Measurements from ENCODE around the gene PCDH19. TPM values are rescaled to one million over a fixed set of nuclear protein-coding genes. Genes with fewer than 3 reads are reported as not detected.
A peak's percentile ranks its signal among the peaks of the same experiment; 100 is the strongest.

The PCDH19 gene
- polyA plus RNA-seq, 4 donors, result 0.59 to 0.64 TPM; not detected in 2

DNA sequence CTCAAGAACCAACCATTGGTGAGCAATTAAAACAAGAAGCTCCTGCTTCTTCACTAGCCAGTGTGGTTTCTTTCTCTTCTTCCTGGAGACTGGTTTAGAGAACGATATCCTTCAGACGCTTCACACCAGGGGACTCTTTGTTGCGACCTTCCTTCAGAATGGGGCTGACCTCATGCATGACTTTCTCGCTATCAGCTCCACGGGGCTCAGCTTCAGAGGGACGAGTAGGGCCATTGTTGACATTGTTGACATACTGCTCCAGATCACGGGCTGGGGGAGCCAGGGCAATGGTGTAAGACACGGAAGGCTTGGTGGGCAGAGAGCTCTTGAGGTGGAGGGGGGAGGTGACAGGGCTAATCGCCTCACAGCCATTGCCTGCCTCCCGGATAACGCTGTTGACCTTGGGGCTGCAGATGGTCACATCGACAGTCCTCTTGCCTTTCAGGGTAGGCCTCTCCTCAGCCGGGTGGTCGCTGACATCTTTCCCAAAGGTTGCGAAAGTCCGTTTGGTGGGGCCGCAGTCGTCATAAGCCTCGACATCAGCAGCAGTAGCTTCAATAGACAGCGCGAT, 113.8 kb downstream of the PCDH19 start:
- Histone ChIP-seq H3K4me1 (ENCODE audit: control insufficient read depth in 3 of 3, insufficient read depth in 2 of 3, low read depth in 1 of 3, low read length in 2 of 3) (no peaks in the 10 kb centered on the region), H3K4me3 (ENCODE audit: low read depth in 1 of 3, low read length in 3 of 3) (no peak overlapping the region), H3K9me3 (ENCODE audit: control insufficient read depth in 2 of 2, insufficient read depth in 1 of 2, low read depth in 1 of 2, low read length in 1 of 2) (no peaks in the 10 kb centered on the region), H3K27ac (ENCODE audit: low read depth in 1 of 3, low read length in 2 of 3) (no peak overlapping the region), H3K27me3 (ENCODE audit: control insufficient read depth in 3 of 3, insufficient read depth in 3 of 3, low read length in 3 of 3) (no peaks in the 10 kb centered on the region), H3K36me3 (ENCODE audit: control insufficient read depth in 3 of 3, insufficient read depth in 2 of 3, low read depth in 1 of 3, low read length in 3 of 3) (no peaks in the 10 kb centered on the region)
- WGBS, 3 donors, result 68 to 84% (median 77%) methylated on average over 20 to 21 of the region's 21 CpGs
- no peak for DNase-seq
- no peak for FAIRE-seq

DNA sequence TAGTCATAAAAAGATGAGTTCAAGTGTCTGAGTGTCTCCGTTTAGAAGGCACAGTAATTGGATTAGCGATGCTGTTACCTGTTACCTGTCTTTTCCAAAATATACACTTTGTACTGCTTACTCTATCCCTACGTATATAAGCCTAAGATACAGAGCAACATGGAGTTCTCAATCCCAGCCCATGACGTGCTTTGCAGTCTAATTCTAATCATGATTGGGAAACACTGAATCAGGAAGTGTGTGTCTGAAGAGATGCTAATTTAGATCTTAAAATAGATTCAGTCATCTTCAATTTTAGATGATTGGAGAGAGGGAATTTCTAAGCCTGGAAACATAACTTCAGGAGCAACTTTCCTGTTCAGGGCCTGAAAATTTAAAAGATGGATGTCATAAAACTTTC, 115.1 kb downstream of the PCDH19 start:
- Histone ChIP-seq H3K27ac (ENCODE audit: low read depth in 1 of 3, low read length in 2 of 3) (no peak overlapping the region), H3K9me3 (ENCODE audit: control insufficient read depth in 2 of 2, insufficient read depth in 1 of 2, low read depth in 1 of 2, low read length in 1 of 2) (no peaks in the 10 kb centered on the region), H3K4me1 (ENCODE audit: control insufficient read depth in 3 of 3, insufficient read depth in 2 of 3, low read depth in 1 of 3, low read length in 2 of 3) (no peaks in the 10 kb centered on the region), H3K27me3 (ENCODE audit: control insufficient read depth in 3 of 3, insufficient read depth in 3 of 3, low read length in 3 of 3) (no peaks in the 10 kb centered on the region), H3K4me3 (ENCODE audit: low read depth in 1 of 3, low read length in 3 of 3) (no peak overlapping the region), H3K36me3 (ENCODE audit: control insufficient read depth in 3 of 3, insufficient read depth in 2 of 3, low read depth in 1 of 3, low read length in 3 of 3) (no peaks in the 10 kb centered on the region)
- WGBS, 3 donors, result 62 to 89% (median 77%) methylated on average over 4 of the region's 4 CpGs
- FAIRE-seq (no peak), DNase-seq (no peak)

DNA sequence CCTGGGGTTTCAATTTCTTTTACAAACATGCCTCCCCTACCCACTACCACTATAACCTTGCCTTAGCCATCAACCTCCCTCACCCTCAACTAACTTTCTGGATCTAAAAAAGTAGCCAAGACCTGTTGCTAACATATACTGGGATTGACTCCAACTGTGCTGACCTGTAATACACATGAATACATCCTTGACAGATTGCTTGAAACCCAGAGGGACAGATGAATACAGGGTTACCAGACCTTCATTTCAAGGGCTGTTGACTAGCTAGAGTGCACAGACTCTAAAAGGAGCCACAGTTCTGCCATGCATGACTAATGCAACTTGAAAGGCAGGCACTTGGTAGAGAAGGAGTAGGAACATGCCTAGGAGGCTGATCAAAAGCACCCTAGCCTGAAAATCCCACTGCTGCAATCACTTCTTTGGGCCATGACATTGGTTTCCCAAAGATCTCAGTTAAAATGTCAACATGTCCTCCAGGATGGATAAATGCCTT, 121.0 kb downstream of the PCDH19 start:
- Histone ChIP-seq H3K36me3 (ENCODE audit: control insufficient read depth in 3 of 3, insufficient read depth in 2 of 3, low read depth in 1 of 3, low read length in 3 of 3) (no peaks in the 10 kb centered on the region), H3K4me3 (ENCODE audit: low read depth in 1 of 3, low read length in 3 of 3) (no peak overlapping the region), H3K27me3 (ENCODE audit: control insufficient read depth in 3 of 3, insufficient read depth in 3 of 3, low read length in 3 of 3) (no peaks in the 10 kb centered on the region), H3K27ac (ENCODE audit: low read depth in 1 of 3, low read length in 2 of 3) (no peak overlapping the region), H3K4me1 (ENCODE audit: control insufficient read depth in 3 of 3, insufficient read depth in 2 of 3, low read depth in 1 of 3, low read length in 2 of 3) (no peaks in the 10 kb centered on the region), H3K9me3 (ENCODE audit: control insufficient read depth in 2 of 2, insufficient read depth in 1 of 2, low read depth in 1 of 2, low read length in 1 of 2) (no peaks in the 10 kb centered on the region)
- FAIRE-seq (no peak), DNase-seq (no peak)

DNA sequence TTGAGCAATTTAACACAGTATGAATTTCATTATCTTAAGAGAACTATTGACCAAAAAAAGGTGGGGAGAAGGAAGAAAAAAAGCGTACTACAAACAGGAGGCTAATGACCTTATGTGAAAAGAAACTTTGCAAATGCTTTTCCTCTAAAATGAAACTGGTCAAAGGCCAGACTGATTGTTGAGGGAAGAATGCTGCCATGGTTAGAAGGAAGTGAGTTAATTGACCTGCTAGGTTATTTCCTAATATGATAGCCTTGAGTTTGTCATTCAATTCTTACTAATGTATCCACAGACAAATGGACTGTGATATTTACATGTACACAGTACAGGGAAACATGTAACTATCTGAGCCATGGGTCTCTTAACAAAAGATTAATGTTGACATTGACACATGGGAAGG, 132.8 kb downstream of the PCDH19 start:
- FAIRE-seq, result no peak
- 30 to 65% (median 32%) methylated on average over 1 of the region's 1 CpG for WGBS, 3 donors
- H3K27me3 ChIP-seq (ENCODE audit: control insufficient read depth in 3 of 3, insufficient read depth in 3 of 3, low read length in 3 of 3), result no peaks in the 10 kb centered on the region
- H3K36me3 ChIP-seq (ENCODE audit: control insufficient read depth in 3 of 3, insufficient read depth in 2 of 3, low read depth in 1 of 3, low read length in 3 of 3), result no peaks in the 10 kb centered on the region
- no peak overlapping the region for H3K4me3 ChIP-seq (ENCODE audit: low read depth in 1 of 3, low read length in 3 of 3)
- H3K4me1 ChIP-seq (ENCODE audit: control insufficient read depth in 3 of 3, insufficient read depth in 2 of 3, low read depth in 1 of 3, low read length in 2 of 3), result peaks cover 0 to 4% (median 0%) of the 10 kb centered on the region in 3 donors
- peak; percentile 7 to 63 for DNase-seq
- H3K9me3 ChIP-seq (ENCODE audit: control insufficient read depth in 2 of 2, insufficient read depth in 1 of 2, low read depth in 1 of 2, low read length in 1 of 2), result no peaks in the 10 kb centered on the region
- peak overlapping the region in 1 of 3 donors; percentile 74 for H3K27ac ChIP-seq (ENCODE audit: low read depth in 1 of 3, low read length in 2 of 3)

DNA sequence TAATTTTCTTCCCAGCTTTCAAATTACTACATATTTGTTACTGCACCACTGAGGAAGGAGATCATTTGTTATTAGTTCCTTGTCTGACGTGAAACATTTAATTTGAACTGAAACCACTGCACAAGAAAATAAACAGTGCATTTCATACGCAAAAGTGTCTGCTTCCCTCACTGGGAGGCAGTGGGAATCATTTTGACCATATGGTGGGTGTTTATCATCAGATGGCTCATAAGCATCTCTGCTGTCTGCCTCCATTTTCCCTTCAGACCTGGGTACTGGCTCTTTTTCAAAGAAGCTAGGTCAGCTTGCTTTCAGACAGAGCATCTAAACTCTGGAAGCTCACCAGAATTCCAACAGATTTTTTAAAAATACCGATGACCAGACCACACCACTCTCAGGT, 135.2 kb downstream of the PCDH19 start:
- WGBS, 3 donors, result 47 to 71% (median 54%) methylated on average over 3 of the region's 3 CpGs
- peaks cover 0 to 4% (median 0%) of the 10 kb centered on the region in 3 donors for H3K4me1 ChIP-seq (ENCODE audit: control insufficient read depth in 3 of 3, insufficient read depth in 2 of 3, low read depth in 1 of 3, low read length in 2 of 3)

DNA sequence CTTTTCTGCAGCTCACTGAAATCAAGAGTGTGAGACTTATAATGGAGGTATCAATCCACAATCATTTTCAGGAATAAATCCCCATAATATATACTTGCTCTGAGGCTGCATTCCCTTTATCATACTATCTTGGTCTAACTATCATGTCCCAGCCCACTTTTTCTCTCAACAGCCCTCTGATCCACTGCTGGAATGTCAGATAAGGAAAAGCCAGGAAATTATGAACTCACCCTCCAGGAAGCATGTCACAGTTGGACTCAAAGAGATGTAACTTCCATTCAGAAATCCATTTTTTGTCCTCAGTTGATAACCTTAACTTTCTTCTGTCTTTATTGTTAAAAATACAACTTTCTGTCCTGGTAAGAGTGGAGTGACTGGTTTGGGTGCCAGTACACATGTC, 144.9 kb downstream of the PCDH19 start:
- Histone ChIP-seq H3K36me3 (ENCODE audit: control insufficient read depth in 3 of 3, insufficient read depth in 2 of 3, low read depth in 1 of 3, low read length in 3 of 3) (no peaks in the 10 kb centered on the region), H3K27me3 (ENCODE audit: control insufficient read depth in 3 of 3, insufficient read depth in 3 of 3, low read length in 3 of 3) (no peaks in the 10 kb centered on the region), H3K4me3 (ENCODE audit: low read depth in 1 of 3, low read length in 3 of 3) (no peak overlapping the region), H3K9me3 (ENCODE audit: control insufficient read depth in 2 of 2, insufficient read depth in 1 of 2, low read depth in 1 of 2, low read length in 1 of 2) (no peaks in the 10 kb centered on the region), H3K4me1 (ENCODE audit: control insufficient read depth in 3 of 3, insufficient read depth in 2 of 3, low read depth in 1 of 3, low read length in 2 of 3) (no peaks in the 10 kb centered on the region), H3K27ac (ENCODE audit: low read depth in 1 of 3, low read length in 2 of 3) (no peak overlapping the region)
- FAIRE-seq (no peak), DNase-seq (no peak)

More for the DNA sequence above, 135.2 kb downstream of the PCDH19 start:
- no peak overlapping the region for H3K4me3 ChIP-seq (ENCODE audit: low read depth in 1 of 3, low read length in 3 of 3)
- no peaks in the 10 kb centered on the region for H3K27me3 ChIP-seq (ENCODE audit: control insufficient read depth in 3 of 3, insufficient read depth in 3 of 3, low read length in 3 of 3)
- H3K27ac ChIP-seq (ENCODE audit: low read depth in 1 of 3, low read length in 2 of 3), result no peak overlapping the region
- no peaks in the 10 kb centered on the region for H3K9me3 ChIP-seq (ENCODE audit: control insufficient read depth in 2 of 2, insufficient read depth in 1 of 2, low read depth in 1 of 2, low read length in 1 of 2)
- DNase-seq (no peak), FAIRE-seq (no peak)
- H3K36me3 ChIP-seq (ENCODE audit: control insufficient read depth in 3 of 3, insufficient read depth in 2 of 3, low read depth in 1 of 3, low read length in 3 of 3), result no peaks in the 10 kb centered on the region

DNA sequence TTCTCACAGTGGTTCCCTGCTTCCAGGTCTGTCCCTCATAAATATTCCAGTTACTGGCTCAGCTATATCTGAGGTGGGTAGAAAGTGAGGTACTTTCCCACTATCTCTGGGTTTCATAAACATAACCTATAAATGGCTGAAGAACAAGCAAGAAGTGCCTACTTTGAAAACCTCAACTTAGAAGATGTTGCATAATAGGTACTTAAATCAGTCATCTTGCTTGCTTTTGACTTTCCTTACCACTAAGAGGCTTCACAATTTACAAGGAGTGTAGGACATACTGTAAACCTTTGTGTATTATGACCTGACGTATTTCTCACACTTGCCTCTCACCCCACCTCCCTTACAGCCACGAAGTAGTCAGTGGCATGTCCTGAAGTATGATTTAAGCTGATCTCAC, 145.9 kb downstream of the PCDH19 start:
- Histone ChIP-seq H3K36me3 (ENCODE audit: control insufficient read depth in 3 of 3, insufficient read depth in 2 of 3, low read depth in 1 of 3, low read length in 3 of 3) (no peaks in the 10 kb centered on the region), H3K27me3 (ENCODE audit: control insufficient read depth in 3 of 3, insufficient read depth in 3 of 3, low read length in 3 of 3) (no peaks in the 10 kb centered on the region), H3K27ac (ENCODE audit: low read depth in 1 of 3, low read length in 2 of 3) (no peak overlapping the region), H3K9me3 (ENCODE audit: control insufficient read depth in 2 of 2, insufficient read depth in 1 of 2, low read depth in 1 of 2, low read length in 1 of 2) (no peaks in the 10 kb centered on the region), H3K4me3 (ENCODE audit: low read depth in 1 of 3, low read length in 3 of 3) (no peak overlapping the region), H3K4me1 (ENCODE audit: control insufficient read depth in 3 of 3, insufficient read depth in 2 of 3, low read depth in 1 of 3, low read length in 2 of 3) (no peaks in the 10 kb centered on the region)
- FAIRE-seq, result no peak
- peak in 1 of 2 donors; percentile 8 for DNase-seq
- 24 to 65% (median 25%) methylated on average over 2 of the region's 2 CpGs for WGBS, 3 donors

DNA sequence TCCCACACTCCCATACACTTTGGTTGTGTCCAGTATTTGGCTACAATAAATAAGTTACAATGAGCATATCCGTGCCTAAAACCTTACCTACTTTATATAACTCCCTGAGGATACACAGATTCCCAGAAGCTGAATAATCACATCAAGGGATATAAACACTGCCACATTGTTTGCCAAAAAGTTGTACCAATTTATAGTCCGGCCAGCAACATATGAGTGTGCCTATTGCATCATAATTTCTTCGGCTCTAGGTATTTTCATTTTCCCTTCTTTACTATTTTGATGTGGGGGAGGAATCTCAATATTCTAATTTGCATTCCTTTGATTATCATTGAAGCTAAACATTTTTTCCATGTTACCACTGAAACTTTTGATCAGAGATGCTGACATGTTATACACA, 146.4 kb downstream of the PCDH19 start:
- WGBS, 3 donors, result 64 to 68% (median 65%) methylated on average over 3 of the region's 3 CpGs
- no peak for DNase-seq
- FAIRE-seq, result no peak
- Histone ChIP-seq H3K27ac (ENCODE audit: low read depth in 1 of 3, low read length in 2 of 3) (no peak overlapping the region), H3K4me1 (ENCODE audit: control insufficient read depth in 3 of 3, insufficient read depth in 2 of 3, low read depth in 1 of 3, low read length in 2 of 3) (no peaks in the 10 kb centered on the region), H3K4me3 (ENCODE audit: low read depth in 1 of 3, low read length in 3 of 3) (no peak overlapping the region), H3K36me3 (ENCODE audit: control insufficient read depth in 3 of 3, insufficient read depth in 2 of 3, low read depth in 1 of 3, low read length in 3 of 3) (no peaks in the 10 kb centered on the region), H3K27me3 (ENCODE audit: control insufficient read depth in 3 of 3, insufficient read depth in 3 of 3, low read length in 3 of 3) (no peaks in the 10 kb centered on the region), H3K9me3 (ENCODE audit: control insufficient read depth in 2 of 2, insufficient read depth in 1 of 2, low read depth in 1 of 2, low read length in 1 of 2) (no peaks in the 10 kb centered on the region)

DNA sequence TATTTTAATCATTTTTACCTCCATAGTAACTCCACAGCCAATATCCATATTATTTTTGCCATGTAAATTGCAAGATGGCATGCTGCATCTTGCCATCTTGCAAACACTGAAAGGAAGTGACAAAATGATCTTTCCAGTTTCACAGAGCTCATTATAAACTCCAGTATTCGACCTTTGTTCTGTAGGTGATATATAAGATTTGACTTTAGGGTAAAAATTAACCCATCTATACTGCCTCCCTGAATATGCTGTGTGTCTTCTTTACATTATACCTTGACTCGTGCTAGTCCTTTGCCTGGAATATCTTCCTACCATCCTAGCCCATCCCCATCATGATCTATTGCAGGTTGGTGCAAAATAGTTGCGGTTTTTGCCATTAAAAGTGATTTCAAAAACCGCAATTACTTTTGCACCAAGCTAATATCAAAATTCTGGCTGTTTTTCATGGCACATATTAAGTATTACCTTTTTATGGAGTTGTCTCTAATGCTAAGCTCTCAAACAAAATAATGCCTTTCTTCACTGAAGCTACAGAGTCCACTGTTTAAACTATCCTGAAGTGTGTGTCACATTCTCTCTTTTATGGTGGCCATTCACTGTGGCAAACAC, 161.1 kb downstream of the PCDH19 start:
- 40 to 62% (median 52%) methylated on average over 4 of the region's 4 CpGs for WGBS, 3 donors
- Histone ChIP-seq H3K4me1 (ENCODE audit: control insufficient read depth in 3 of 3, insufficient read depth in 2 of 3, low read depth in 1 of 3, low read length in 2 of 3) (peaks cover 0 to 6% (median 0%) of the 10 kb centered on the region in 3 donors), H3K36me3 (ENCODE audit: control insufficient read depth in 3 of 3, insufficient read depth in 2 of 3, low read depth in 1 of 3, low read length in 3 of 3) (no peaks in the 10 kb centered on the region), H3K4me3 (ENCODE audit: low read depth in 1 of 3, low read length in 3 of 3) (no peak overlapping the region), H3K27me3 (ENCODE audit: control insufficient read depth in 3 of 3, insufficient read depth in 3 of 3, low read length in 3 of 3) (no peaks in the 10 kb centered on the region), H3K27ac (ENCODE audit: low read depth in 1 of 3, low read length in 2 of 3) (peak overlapping the region in 1 of 3 donors; percentile 56), H3K9me3 (ENCODE audit: control insufficient read depth in 2 of 2, insufficient read depth in 1 of 2, low read depth in 1 of 2, low read length in 1 of 2) (no peaks in the 10 kb centered on the region)
- FAIRE-seq (no peak), DNase-seq (peak in 1 of 2 donors; percentile 41)

All from small intestine (tissue), 7 donors.